ENCODE data around the gene DENND5B.
"Not testable (repeated sequence)": the region's sequence is repeated elsewhere in the genome, so short reads cannot be mapped to it uniquely, and the experiment has no call there.

Gene DENND5B

DNA sequence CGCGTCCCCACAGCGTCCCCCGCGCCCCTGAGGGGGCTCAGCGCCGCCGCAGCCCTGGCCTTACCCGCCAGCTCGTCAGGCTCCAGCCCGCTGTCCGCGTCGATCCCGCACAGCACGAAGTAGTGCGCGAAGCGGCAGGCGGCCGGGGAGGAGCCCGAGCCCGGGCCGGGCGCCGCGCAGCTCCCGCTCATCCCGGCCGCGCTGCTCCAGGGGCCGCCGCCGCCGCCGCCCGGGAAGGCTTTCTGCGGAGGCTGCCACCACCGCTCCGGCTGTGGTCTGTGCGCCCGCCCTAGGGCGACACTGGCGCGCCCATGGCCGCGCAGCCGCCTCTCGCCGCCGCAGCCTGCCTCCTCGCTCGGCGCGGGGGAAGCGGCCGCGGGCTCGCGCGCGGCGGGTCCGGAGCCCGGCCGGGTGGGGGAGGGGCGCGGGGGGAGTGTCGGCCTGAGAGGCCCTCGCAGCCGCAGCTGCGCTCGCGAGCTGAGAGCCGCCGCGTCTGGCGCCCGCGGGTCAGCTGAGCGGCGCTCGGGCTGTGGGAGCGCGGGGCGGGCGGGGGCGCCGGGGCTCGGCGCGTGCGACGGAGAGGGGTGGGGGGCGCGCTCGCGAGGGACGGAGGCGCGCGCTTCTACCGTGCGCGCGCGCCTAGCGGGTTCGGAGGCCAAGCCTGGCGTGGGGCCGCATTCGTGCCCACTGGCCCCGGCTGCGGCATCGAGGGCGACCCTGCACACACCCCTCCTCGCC lies at the start of gene DENND5B:
Gene DENND5B, minus strand, starts transcription at position 495 of the 738 bp plus-strand sequence. Its CDS starts 304 bp downstream, at position 191.
- FAIRE-seq, result no peak
- peak; percentile 64 for DNase-seq (ENCODE audit: insufficient read length, low spot score)

DNA sequence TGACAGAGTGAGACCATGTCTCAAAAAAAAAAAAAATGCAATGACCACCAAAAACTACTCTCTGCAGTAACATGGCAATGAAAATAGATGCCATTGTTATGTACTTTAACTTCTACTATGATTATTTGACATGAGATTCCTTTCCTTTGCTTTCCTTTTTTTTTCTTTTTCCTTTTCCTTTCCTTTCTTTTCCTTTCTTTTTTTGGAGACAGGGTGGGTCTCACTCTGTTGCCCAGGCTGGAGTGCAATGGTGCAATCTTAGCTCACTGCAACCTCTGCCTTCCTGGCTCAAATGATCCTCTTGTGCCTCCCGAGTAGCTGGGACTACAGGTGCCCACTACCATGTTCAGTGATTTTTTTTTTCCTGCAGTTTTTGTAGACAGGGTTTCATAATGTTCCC lies 43.7 kb upstream of the DENND5B start:
- FAIRE-seq (no peak), DNase-seq (ENCODE audit: insufficient read length, low spot score) (no peak)

DNA sequence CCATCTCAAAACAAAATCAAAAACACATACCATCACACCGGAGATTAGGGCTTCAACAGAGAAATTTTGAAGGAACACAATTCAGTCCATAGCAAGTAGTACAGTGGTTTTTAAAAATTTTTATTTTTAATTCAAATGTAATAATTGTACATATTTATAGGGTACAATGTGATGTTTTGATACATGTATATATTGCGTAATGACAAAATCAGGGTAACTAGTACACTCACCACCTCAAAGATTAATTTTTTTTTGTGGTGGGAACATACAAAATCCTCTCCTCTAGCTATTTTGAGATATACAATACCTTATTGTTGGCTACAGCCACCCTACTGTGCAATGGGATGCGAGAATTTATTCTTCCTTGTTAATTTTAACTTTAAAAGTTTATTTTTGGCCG lies 42.5 kb upstream of the DENND5B start:
- DNase-seq (ENCODE audit: insufficient read length, low spot score), result no peak
- FAIRE-seq, result no peak

DNA sequence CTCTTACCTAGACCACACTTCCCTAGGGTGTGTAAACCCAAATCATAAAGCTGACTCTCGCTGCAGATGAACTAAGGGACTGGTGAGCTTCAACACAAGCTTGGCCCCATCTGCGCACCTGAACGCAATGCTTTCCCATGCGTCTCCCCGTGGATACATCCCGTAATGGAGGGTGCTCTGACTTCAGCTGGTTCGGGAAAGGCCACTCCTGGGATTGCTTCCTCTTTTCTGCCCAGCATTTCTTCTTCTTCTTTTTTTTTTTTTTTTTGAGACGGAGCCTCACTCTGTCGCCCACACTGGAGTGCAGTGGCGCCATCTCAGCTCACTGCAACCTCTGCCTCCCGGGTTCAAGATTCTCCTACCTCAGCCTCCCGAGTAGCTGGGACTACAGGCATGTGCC lies 40.9 kb upstream of the DENND5B start:
- DNase-seq (ENCODE audit: insufficient read length, low spot score) (no peak), FAIRE-seq (no peak)

DNA sequence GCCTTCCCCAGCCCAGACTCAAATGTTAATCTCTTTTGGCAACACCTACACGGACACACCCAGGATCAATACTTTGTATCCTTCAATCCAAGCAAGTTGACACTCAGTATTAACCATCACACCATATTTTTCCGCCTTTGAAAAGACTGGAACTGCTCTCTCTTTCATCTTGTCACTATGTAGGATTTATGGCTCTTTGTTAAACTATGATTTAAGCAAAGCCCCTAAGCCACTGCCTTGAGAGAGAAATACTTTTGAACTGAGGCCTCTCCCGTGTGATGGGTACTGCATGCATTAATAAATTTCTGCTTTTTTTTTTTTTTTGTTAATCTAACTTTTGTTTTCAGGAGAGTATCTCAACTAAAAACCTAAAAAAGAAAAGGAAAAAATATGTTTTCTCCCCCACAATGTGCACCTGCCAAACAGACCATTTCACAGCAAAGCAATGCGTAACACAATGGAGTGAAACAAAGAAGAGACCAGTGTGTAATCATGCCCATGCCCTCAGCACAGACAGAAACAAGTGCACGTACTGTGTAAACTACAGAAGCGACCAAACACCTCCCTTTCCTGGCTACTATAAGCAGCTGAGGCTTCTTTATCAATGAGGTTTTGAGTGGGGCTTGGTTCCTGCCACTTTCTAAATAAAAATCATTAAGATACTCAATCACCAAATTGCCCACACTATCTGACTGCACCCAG lies 40.2 kb upstream of the DENND5B start:
- FAIRE-seq (no peak), DNase-seq (ENCODE audit: insufficient read length, low spot score) (no peak)

DNA sequence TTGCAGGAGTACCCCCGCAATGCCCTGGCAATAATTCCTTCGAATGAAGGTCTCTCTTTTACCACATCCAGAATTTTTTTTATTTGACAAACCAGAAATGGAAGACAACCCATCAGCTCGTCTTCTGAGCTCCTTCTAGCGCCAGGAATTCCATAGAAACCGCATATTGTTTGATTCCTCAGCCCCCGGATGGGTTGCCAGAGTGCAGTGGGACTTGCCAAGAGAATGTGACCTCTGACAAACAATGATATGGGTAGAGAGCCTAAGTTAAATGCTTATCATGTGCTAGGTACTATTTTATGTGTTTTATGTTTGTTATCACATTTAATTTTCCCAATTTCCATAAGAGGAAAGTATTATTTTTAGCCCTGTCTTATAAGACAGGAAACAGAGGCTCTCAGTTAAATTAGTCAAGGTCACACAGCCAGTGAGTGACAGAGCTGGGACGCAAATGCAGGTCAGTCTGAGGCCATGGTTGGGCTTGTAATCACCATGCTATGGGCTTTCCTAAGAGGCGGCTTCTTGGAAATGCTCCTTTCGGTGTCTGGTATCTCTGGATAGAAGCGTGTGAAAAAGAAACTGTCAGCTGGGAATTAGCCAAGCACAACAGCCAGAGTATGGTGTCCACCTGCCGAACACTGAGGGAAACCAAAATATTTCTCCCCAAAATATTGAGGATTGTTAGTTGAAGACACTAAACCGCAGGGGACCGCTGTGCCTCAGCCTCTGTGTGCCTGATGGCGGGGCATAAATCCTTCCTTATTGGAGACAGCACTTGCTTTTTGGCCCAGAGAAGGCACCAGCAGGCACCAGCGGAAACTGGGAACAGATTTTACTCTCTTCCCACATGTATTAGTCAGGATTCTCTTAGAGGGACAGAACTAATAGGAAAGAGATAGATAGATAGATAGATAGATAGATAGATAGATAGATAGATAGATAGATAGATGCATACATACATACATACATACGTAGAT lies 39.1 kb upstream of the DENND5B start:
- FAIRE-seq (no peak), DNase-seq (ENCODE audit: insufficient read length, low spot score) (no peak)

DNA sequence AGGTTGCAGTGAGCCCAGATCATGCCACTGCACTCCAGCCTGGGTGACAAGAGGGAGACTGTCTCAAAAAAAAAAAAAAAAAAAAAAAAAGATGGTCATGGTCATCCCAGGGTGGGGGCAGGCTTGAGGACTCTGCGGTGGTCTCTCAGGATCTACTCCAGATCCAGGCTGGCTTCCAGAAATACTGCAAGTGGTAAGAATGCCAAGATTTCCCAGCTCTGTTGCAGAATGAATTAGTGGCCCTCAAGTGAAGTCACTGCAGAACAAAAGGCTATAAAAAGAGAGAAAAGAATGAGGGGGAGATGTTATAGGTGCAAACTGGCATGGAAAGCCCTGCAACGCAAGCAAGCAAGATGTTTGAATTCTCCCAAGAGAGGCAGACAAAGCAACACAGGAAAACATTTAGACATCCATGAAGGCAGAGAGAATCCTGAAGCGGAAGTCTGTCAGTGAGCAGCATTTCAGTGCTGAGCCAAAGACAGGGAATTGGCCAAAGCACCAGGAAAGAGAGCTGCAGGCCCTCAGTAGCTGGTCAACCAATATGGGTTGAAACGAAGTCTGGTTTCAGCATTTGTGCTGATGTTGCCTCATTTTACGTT lies 36.6 kb upstream of the DENND5B start:
- FAIRE-seq, result no peak
- no peak for DNase-seq (ENCODE audit: insufficient read length, low spot score)

DNA sequence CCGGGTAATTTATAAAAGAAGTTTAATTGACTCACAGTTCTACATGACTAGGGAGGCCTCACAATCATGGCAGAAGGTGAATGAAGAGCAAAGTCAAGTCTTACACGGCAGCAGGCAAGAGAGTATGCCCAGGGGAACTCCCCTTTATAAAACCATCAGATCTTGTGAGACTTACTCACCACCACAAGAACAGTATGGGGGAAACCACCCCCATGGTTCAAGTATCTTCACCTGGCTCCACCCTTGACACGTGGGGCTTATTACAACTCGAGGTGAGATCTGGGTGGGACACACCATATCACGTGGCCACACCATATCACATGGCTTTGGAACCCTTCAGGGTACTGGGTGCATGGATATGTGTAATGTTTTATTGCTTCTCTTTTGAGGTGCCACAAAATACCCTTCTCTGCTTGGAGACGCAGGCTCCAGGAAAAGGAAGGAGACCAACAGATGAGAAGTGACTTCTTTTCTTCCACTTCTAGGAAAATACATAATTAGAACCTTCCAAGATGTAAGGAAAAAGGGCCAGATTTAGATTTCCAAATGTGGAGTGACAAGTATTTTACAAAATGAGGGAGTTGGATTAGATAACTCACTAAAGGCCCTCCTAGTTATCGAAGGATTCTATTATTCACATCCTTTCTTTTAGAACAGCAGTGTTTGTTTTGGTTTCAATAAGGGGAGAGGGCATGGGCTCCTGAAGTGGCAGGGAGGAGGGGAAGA lies 35.5 kb upstream of the DENND5B start:
- no peak for FAIRE-seq
- no peak for DNase-seq (ENCODE audit: insufficient read length, low spot score)

DNA sequence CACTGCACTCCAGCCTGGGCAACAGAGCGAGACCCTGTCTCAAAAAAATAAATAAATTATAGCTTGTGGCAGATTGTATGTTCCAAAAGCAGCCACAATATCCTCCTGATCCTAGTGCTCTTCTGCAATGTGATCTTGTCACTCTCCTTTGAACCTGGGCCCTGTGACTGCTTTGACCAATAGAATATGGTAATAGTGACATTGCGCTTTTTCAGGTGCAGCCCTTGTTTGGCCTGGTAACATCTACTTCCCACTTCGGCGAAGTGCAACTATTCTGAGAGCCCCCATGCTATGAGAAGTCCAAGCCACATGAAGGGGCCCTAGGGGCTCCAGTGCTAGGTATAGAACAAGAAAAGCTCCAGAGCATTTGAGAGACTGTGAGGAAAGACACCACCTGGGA lies 31.1 kb upstream of the DENND5B start:
- no peak for DNase-seq (ENCODE audit: insufficient read length, low spot score)
- FAIRE-seq, result no peak

DNA sequence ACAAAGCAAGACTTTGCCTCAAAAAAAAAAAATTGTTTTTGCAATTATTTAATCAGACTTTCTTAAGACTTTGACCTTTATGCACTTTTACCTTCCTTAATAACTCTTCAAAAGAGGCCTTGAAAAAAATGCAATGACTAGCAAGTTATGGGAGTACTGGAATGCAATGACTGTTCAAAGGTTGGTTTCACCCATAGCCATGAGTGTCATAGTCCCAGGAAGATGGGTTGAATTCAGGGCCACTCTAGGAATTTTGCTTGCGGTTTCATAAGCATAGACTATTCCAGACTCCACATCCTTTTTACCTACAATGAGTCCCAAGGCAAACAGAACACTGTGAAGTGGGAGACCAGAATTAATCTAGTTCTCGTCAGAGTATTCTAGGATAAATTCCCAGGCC lies 29.4 kb upstream of the DENND5B start:
- FAIRE-seq, result no peak
- DNase-seq (ENCODE audit: insufficient read length, low spot score), result no peak

DNA sequence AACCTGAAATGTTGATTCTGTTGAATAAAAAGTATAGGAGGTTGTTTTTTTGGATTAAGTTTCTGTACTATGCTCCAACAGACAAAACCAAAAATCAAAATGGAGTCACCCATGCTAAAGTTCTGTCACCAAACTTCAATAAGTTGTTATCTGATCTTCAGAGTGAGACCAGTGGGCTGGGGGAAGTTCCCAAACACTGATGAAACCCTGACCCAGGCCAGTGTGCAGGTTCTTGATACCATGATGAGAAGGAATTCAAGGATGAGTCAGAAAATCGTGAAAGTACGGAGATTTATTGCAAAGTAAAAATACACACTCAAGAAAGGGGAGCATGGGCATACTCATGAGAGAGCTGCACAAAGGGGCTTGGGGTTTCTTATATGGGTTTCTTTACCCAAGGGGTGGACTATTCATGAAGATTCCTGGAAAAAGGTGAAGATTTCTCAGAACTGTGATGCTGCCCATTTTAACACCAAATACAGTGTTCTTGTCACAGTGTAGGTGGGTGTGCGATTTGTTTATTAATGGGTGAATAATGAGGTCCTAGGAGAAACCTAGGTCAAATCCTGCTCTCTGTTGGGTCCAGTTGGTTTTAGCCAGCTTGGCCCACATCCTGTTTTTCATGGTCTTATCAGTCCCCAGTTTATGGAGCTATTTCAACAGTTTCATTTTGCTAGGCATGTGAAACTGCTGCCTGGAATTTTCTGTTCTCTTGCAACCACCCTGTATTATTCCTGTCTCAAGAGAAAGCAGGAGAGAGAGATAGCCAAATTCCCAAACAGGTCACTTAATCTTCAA lies 27.5 kb upstream of the DENND5B start:
- FAIRE-seq (no peak), DNase-seq (ENCODE audit: insufficient read length, low spot score) (no peak)

DNA sequence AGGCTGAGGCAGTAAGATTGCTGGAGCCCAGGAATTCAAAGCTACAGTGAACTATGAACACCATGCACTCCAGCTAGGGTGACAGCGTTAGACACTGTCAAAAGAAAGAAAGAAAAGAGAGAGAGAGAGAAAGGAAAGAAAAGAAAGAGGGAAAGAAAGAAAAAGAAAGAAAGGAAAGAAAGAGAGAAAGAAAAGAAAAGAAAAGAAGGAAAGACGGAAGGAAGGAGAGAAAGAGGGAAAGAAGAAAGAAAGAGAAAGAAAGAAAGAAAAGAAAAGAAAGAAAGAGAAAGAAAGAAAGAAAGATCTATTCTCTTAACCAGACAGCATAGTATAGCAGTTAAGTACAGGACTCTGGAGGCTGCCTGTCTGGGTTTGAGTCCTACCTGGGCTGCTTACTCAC lies 21.9 kb upstream of the DENND5B start:
- DNase-seq (ENCODE audit: insufficient read length, low spot score), result no peak
- no peak for FAIRE-seq

DNA sequence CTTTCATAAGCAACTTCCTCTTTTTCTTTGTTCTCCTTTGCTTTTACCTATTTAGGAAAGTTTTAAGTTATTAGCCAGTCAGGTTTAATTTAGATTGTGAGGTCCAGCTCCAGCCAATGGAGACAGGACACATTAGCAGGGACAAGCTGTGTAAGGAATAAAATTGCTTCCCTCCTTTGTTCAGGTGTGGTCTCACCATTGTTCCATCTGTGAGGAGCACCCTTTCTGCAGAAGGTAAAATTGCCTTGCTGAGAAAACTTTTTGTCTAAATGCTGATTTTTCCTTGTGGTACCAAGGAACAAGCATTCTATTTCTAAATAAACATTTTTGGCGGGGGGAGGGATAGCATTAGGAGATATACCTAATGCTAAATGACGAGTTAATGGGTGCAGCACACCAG lies 17.4 kb upstream of the DENND5B start:
- DNase-seq (ENCODE audit: insufficient read length, low spot score); FAIRE-seq: not testable (repeated sequence)

DNA sequence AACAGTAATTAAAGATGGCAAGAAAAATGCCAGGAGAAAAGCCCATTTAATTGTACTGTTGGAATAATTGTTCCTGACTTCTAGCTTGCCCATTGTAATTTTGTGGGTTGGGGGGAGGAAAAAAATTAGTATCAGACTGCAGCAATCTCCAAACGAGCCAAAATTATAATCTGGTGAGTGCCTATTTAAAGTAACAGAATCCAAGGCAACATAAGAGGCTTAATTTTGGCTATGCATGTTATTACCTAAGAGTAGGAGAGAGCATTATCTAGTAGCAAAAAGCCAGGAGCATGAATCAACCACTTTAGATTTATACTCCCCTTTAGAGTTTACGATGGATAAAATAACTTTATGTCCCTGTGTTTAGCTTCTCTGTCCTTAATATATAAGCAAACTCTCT lies 14.6 kb upstream of the DENND5B start:
- DNase-seq (ENCODE audit: insufficient read length, low spot score) (no peak), FAIRE-seq (no peak)

DNA sequence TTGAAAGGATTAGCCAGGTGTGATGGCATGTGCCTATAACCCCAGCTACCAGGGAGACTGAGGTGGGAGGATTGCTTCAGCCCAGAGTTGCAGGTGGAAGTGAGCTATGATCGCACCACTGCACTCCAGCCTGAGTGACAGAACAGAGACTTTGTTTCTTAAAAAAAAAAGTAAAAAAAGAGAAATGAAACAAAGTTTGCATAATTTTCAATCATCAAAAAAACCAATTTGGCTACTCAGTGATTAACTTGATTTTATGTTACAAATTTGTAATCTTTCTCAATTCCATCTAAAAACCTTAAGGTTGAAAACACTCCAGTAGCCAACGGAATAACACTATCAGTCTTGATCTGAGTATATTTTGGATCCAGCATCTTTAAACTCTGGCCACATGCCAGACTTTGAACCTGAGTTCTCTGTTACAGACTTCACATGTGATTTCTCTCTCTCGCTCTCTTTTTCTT lies 12.6 kb upstream of the DENND5B start:
- peak; percentile 98 for FAIRE-seq

DNA sequence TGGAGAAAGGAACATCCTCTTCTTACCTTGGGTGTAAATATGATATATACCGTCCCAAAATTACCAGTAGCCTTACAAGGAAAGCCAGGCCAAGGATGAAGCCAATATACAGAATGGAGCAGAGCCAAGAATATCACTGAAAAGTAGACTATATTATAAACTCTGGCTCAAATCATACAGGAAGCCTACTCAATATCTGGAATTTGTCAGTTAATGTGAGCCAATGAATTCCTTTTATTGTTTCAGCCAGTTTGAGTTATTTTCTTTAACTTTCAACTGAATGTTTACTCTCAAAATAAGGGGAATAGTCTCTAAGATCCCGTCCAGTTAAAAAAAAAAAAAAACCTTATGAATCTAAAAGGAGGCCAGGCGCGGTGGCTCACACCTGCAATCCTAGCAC lies 9.8 kb upstream of the DENND5B start:
- DNase-seq (ENCODE audit: insufficient read length, low spot score), result no peak
- peak; percentile 69 for FAIRE-seq

More for the DNA sequence above, 12.6 kb upstream of the DENND5B start:
- DNase-seq (ENCODE audit: insufficient read length, low spot score), result no peak

DNA sequence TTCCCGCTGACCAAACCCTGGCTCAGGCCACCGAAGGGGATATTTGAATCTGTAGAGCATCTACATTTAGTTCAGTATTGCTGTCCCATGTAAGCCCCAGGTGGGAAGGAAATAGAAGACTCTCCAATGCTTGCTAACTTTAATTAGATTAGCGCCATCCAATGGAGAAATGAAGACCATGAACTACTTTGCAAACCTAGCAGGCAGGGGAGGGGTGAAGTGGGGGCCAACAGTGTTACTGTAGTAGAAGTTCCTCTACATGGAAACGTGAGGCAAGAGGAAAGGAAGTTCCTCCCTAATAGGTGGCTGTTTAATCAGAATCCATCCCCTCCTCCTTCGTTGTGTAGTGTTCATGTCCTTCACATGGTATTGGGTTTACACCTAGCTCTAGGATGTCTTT lies 9.3 kb upstream of the DENND5B start:
- FAIRE-seq (no peak), DNase-seq (ENCODE audit: insufficient read length, low spot score) (no peak)

DNA sequence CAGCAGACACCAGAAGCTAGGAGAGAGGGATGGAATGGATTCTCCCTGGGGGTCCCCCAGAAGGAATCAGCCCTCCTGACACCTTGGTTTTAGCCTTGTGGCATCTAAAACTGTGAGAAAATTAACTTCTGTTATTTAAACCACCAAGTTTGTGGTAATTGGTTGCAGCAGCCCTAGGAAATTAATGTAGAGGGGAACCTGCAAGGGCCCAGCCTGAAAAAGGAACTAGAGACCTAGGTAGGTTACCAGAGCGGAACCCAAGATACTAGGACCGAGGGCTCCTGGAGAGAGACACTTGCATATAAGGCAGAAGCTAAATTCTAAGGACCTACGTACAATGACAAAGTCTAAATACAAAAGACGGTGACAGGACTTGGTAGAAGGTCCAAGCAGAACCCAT lies 8.1 kb upstream of the DENND5B start:
- DNase-seq (ENCODE audit: insufficient read length, low spot score) (no peak), FAIRE-seq (peak; percentile 85)

DNA sequence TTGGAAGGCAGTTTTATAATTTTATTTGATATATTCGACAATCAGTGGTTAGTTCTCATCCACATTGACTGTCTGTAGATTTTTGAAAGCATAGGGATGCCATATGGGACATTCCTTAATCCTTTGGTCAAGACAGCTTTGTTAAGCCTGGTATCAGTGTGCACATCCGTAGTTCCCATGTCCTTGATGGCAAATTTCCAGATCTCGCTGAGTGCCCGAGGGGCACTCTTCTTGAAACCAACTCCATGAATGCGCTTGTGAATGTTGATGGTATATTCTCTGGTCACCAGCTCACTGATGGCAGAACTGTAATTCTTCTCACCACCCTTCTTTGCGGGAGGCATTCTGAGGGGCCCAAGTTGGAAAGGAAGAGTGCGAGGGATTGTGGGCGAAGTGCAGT lies 6.1 kb upstream of the DENND5B start:
- DNase-seq (ENCODE audit: insufficient read length, low spot score) (no peak), FAIRE-seq (no peak)

Data from GM19239 (cell line).